T47D (cell line): ENCODE data around the gene CFAP410.
A peak's percentile ranks its signal among the peaks of the same experiment; 100 is the strongest.

Experiments
- DNase-seq, 2 experiments: peaks; one replicate each; pipeline versions ENCODE4 v3.0.0 to v3.0.0-alpha.2; 2011 to 2012; ENCODE audit warnings: low read depth in 1 of 2, low spot score in 1 of 2
- JUND ChIP-seq: IDR thresholded peaks from 2 replicates; pipeline ENCODE4 v1.6.1; 2012; ENCODE audit warnings: low read depth
- in situ Hi-C: cut with HindIII; loops from 2 replicates; pipeline ENCODE4 v1.10.0; 2016; ENCODE audit warnings: low sequenced_read_pairs, low pct_unique_long_range_greater_than_20kb

The CFAP410 gene

DNA sequence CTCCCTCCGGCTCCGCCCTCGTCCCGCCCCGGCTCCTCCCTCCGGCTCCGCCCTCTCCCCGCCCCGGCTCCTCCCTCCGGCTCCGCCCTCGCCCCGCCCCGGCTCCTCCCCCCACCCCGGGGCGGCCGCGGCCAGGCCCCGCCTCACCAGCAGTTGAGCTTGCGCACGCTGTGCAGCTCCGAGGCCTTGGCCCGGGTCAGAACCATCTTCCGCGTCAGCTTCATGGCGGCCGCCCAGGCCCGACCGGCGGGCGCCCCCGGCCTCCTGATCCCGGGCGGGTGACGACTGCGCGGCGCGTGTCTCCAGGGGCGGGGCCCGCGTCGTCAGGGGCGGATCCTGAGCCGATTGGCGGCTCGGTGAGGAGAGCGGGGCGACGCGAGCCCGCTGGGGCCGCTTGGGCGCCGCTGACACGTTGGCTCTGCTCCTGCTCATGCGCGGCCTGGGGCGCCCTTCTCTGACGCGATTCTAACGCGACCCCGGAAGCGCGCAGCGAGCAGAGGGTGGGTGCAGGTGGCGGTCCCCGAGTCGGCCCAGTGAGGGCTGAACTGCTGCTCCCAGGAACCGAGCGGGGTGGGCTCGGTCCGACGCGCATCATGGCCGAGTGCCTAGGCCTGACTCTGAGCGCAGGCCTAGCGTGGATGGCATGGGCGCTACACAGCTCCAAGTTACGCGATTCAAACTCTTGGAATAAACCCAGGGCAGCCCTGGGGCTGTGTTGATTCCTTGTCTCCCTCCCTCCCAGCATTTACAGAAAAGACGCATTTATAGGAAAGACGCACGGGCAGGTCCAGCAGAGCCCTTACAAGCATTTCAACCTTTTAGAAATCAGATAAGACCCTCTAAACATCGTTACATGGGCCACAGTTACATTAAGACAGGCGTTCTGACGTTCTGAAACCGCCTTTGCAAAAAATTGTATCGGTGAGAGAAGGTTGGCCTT, at the start of gene CFAP410:
TSS of gene CFAP410 (minus strand) at position 420 of the 940 bp plus-strand sequence. CDS start at position 224, 196 bp downstream.
- in situ Hi-C loops: no loop called here

DNA sequence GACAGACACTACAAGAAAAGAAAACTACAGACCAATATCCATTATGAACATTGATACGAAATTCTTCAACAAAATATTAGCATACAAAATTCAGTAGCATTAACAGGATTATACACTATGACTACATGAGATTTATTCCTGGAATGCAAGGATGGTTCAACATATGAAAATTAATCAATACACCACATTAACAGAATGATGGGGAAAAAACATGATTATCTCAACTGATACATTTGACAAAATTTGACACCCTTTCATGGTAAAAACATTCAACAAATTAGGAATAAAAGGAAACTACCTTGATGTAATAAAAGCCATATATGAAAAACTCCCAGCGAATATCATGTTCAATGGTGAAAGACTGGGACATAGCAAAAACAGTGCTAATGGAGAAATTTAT, 45.8 kb upstream of the CFAP410 start:
- no peak for TF ChIP-seq JUND
- in situ Hi-C loops: no loop called here
- no peak for DNase-seq

More for the DNA sequence above, at the start of gene CFAP410:
- no peak for TF ChIP-seq JUND
- peak; percentile 87 to 96 for DNase-seq

DNA sequence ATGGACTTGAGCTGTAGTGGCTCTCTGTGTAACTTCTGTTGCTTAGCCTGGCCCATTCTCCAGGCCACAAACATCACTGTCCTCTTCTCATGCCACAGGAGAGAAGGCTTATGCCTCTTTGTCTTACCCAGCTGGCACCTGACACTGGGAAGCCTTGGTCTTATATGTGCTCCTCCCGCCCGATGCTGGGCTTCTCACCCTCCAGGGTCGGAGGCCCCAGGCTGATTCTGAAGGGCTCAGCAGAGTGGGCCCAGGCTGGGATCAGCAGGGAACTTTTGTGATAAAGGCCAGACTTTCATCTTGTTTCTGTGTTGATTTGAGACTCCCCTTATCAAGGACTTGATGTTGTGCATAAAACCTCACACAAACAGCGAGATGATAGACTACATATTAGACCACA, 44.0 kb upstream of the CFAP410 start:
- in situ Hi-C loops: no loop called here
- TF ChIP-seq JUND: no peak
- no peak for DNase-seq

- TF ChIP-seq JUND: no peak
- in situ Hi-C loops: no loop called here
- no peak for DNase-seq
Observed at GRCh38 chr21:44382536-44382935, 43.3 kb upstream of the CFAP410 start.

GRCh38 chr21:44381874-44382273, 42.7 kb upstream of the CFAP410 start:
- in situ Hi-C loops: no loop called here
- no peak for DNase-seq
- no peak for TF ChIP-seq JUND

GRCh38 chr21:44380876-44381275, 41.7 kb upstream of the CFAP410 start:
- in situ Hi-C loops: no loop called here
- DNase-seq: no peak
- no peak for TF ChIP-seq JUND

DNA sequence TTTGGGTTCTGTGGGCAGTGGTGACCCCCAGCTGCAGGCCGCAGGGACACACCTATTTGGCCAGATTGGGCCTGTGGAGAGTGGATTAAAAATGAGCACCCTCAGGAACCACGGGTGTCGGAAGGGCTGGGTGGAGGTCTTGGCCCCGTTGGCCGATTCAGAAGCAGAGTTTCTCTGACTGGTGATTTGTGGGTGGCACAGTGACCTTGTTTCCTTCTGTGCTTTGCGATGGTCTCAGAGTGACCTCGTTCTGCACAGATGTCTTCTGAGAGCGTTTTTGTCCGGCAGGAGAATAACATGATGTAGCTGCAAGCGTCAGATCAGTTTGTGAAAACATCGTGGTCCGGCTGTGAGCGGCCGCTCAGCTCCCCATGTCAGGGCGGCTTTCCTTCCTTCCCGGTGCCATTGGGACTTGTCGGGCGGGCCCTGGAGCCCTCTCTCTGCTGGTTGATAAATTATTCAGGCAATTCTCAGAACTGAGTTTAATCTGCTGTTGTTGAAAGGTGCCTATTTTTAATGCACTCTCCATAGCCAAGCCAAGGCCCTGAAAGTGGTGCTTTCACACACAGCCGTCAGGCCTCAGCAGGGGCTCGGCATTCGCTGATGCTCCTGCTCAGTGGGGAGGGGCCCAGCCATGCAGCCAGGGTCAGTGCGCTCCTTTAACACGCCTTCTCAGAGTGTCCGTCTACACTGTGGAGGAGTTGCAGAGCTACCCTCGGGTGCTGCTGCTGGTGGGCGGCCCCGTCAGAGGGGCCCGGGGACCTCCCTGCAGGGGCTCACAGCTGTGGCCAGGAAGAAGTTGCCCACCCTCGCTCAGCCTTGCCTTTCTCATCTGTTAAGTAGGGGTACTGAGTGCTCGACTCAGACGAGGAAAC, 41.0 kb upstream of the CFAP410 start:
- in situ Hi-C loops: no loop called here
- TF ChIP-seq JUND: no peak
- DNase-seq: no peak

GRCh38 chr21:44379515-44379848, 40.3 kb upstream of the CFAP410 start:
- in situ Hi-C loops: no loop called here
- DNase-seq: no peak
- no peak for TF ChIP-seq JUND

DNA sequence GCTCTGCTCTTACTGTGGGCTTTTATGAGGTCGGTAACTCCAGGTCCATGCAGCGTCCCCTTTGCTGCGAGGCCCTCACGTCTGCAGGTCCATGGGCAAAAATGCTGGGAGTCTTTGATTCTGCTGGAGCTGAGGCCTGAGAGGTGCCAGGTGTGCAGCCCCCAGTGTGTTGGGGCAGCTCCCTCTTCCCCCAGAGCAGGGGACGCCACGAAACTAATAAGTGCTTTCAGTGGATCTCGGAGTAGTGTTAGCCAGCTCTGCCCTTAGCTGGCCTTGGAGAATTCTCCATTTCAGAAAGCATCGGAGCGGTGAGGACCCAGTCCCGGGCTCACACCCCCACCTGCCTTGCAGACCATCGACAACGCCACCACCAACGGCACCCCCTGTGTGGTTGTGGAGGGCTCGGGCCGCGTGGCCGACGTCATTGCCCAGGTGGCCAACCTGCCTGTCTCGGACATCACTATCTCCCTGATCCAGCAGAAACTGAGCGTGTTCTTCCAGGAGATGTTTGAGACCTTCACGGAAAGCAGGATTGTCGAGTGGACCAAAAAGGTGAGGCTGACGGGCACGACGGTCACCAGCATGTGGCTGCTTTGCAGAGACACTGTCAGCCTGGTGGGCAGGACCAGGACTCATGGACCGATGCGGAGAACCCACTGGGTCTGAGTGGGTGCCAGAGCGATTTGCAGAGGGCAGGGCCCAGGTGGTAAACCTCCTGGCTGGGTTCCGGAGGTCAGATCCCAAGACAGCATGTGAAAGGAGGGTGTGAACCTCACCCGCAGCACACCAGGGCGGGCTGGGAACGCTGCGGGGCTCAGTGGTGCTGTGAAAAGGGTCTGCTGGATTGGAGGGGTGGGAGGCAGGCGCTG, 39.7 kb upstream of the CFAP410 start:
- in situ Hi-C loops: no loop called here
- no peak for DNase-seq
- TF ChIP-seq JUND: no peak

GRCh38 chr21:44377922-44378645, 38.9 kb upstream of the CFAP410 start:
- in situ Hi-C loops: no loop called here
- DNase-seq: no peak
- TF ChIP-seq JUND: no peak

GRCh38 chr21:44377201-44377921, 38.2 kb upstream of the CFAP410 start:
- in situ Hi-C loops: no loop called here
- no peak for DNase-seq
- no peak for TF ChIP-seq JUND
